ENCODE data around the gene RAX2. TPM values are rescaled to one million over a fixed set of nuclear protein-coding genes. Genes with fewer than 3 reads are reported as not detected.

RAX2 gene
- total and polyA plus RNA-seq, 2 donors (not counting 3 experiments of a cell fraction or from before 2014, with no cell fraction given) = not detected

- Histone ChIP-seq H3K9me3 (replicated peaks; ENCODE audit: control insufficient read depth, insufficient read depth, low read length) (no peaks in the 10 kb centered on the region), H3K9ac (replicated peaks; ENCODE audit: extremely low read depth, insufficient read depth, low read length) (no peak overlapping the region), H3K36me3 (ENCODE audit: control insufficient read depth in 2 of 2, extremely low read depth in 1 of 2, insufficient read depth in 2 of 2, low read length in 2 of 2) (no peaks in the 10 kb centered on the region), H3K4me2 (ENCODE audit: insufficient read depth, low read length) (no peak overlapping the region), H3K4me1 (ENCODE audit: control insufficient read depth, extremely low read depth, insufficient read depth, low read length) (no peaks in the 10 kb centered on the region), H3K27me3 (ENCODE audit: control insufficient read depth in 2 of 2, insufficient read depth in 2 of 2, low read length in 2 of 2) (peaks cover 20 to 27% of the 10 kb centered on the region in 2 experiments), H3K79me2 (ENCODE audit: control insufficient read depth, insufficient read depth, low read length) (no peaks in the 10 kb centered on the region), H2AFZ (ENCODE audit: low read depth, low read length) (no peak overlapping the region), H3K9me1 (replicated peaks; ENCODE audit: control insufficient read depth, extremely low read depth, insufficient read depth, low read length) (no peaks in the 10 kb centered on the region), H4K20me1 (replicated peaks; ENCODE audit: control insufficient read depth, extremely low read depth, insufficient read depth, low read length) (no peaks in the 10 kb centered on the region), H3K4me3 (replicated peaks in 1 of 3; ENCODE audit: insufficient read depth in 1 of 3, low read depth in 1 of 3, low read length in 3 of 3) (no peak overlapping the region), H3K27ac (ENCODE audit: insufficient read depth, low read depth, low read length) (no peak overlapping the region)
- dilution Hi-C loops (cut with MboI; ENCODE audit: extremely low pct_ligation_motif_present, low sequenced_read_pairs) = no loop called here
- BruUV-seq (replicated peaks) = no TSS peak
- intact Hi-C loops (cut with micrococcal nuclease) = no loop called here
- no peak for DNase-seq (ENCODE audit: low read depth, low spot score)
- POLR2A ChIA-PET = no interaction called here
- TF ChIP-seq GATA2 (IDR thresholded peaks at IDR 0.05; ENCODE audit: insufficient read depth, insufficient read length, low read depth, low read length) (no peak), FOS (IDR thresholded peaks at IDR 0.05; ENCODE audit: borderline replicate concordance, insufficient read depth, low read length) (no peak), POLR2AphosphoS5 (IDR thresholded peaks at IDR 0.05; ENCODE audit: insufficient read depth, low read depth, low read length) (no peak), MAX (IDR thresholded peaks at IDR 0.05; ENCODE audit: insufficient read depth, insufficient read length) (no peak), CTCF (IDR thresholded peaks at IDR 0.05; ENCODE audit: extremely low read depth in 1 of 2, insufficient read depth in 1 of 2, low read depth in 1 of 2, low read length in 2 of 2) (no peak), JUN (IDR thresholded peaks at IDR 0.05; ENCODE audit: borderline replicate concordance, insufficient read depth, insufficient read length, low read depth) (no peak)
- FAIRE-seq = no peak
- CTCF ChIA-PET = interaction anchor here (1.4 kb wide), 1 partner anchor 99 kb away, joined by 5 read pairs; no protein-coding TSS in a partner anchor
Measured at GRCh38 chr19:3722443-3723109, 49.5 kb downstream of the RAX2 start.
